Astrocyte (in vitro differentiated cells and primary cell): ENCODE measurements around the gene XYLT1.

Experiments
- EZH2 ChIP-seq: IDR thresholded peaks from 2 replicates; pipeline ENCODE4 v1.6.1; 2012; ENCODE audit warnings: mild to moderate bottlenecking, low read length, inconsistent platforms; ENCODE audit not compliant: insufficient read depth
- TF ChIP-seq, protein P1 (sequence below): IDR thresholded peaks from 2 replicates; pipeline ENCODE4 v1.5.1; 2011; ENCODE audit warnings: low read depth, mild to moderate bottlenecking, inconsistent platforms, low read length, moderate library complexity; ENCODE audit not compliant: insufficient read depth

DNA sequence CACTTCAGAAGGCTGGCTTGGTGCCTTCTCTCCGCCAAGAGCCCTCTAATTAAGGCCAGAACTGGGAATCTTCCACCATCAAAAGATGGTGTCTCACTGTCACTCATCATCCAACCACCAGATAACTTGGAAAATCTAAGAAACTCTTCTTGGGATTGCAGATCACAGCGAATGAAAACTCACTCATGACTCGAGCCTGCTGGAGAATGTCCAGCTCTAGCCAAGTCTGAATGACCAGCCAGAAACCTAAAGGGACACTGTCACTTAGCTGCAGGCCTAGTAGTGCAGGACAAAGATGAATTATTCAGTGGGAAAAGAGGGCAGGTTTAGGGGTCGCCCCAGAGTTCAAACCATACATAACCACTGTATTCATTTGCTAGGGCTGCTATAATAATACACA lies 107.8 kb downstream of the XYLT1 start:
- TF ChIP-seq, protein P1, sequence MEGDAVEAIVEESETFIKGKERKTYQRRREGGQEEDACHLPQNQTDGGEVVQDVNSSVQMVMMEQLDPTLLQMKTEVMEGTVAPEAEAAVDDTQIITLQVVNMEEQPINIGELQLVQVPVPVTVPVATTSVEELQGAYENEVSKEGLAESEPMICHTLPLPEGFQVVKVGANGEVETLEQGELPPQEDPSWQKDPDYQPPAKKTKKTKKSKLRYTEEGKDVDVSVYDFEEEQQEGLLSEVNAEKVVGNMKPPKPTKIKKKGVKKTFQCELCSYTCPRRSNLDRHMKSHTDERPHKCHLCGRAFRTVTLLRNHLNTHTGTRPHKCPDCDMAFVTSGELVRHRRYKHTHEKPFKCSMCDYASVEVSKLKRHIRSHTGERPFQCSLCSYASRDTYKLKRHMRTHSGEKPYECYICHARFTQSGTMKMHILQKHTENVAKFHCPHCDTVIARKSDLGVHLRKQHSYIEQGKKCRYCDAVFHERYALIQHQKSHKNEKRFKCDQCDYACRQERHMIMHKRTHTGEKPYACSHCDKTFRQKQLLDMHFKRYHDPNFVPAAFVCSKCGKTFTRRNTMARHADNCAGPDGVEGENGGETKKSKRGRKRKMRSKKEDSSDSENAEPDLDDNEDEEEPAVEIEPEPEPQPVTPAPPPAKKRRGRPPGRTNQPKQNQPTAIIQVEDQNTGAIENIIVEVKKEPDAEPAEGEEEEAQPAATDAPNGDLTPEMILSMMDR: no peak
- TF ChIP-seq EZH2: no peak
